ENCODE results near the gene VTI1A.
"Not testable (repeated sequence)": the region's sequence is repeated elsewhere in the genome, so short reads cannot be mapped to it uniquely, and the experiment has no call there.

VTI1A gene

GRCh38 chr10:112542823-112543222 is 95.8 kb downstream of the VTI1A start:
- not testable (repeated sequence) for DNase-seq

DNA sequence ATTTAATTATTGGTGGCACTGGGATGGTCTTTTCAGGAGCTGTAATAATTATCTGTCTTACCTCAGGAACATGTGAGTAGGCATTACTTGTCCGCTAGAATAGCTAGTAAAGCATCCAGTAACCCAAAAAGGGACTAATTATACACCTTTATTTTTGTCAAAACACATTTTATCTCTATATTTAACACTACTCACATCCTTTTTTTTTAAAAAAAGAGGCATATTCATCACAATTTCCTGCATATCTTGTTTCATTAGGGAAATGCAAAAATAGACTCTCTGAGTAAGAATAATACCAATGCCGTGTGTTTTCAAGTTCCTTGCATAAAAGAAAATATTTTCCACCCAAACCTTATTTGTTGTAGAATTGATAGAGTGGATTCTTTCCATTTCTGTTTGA is 99.5 kb downstream of the VTI1A start:
- DNase-seq, result no peak

GRCh38 chr10:112548535-112549276 is 101.7 kb downstream of the VTI1A start:
- DNase-seq, result peak in 14 of 56 donors; percentile 1 to 54 (median 16)

GRCh38 chr10:112552593-112553110 is 105.6 kb downstream of the VTI1A start:
- DNase-seq, result no peak

DNA sequence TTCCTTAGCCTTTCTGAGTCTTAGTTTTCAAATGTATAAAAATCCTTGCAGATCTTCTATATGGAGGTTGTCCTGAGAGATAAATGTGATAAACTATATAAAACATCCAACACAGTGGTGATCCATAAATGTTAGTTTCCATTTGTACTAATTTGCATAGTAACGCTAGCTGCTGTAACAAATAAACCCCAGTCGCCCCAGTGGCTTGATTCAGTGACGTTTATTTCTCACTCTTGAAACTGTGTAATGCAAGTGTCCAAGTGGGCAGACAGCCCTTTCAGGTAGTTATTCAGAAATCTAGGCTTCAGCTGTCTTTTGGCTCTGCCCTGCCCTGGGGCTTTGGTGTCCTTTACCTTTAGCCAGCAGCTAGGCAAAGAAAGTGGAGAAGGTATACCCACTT is 106.3 kb downstream of the VTI1A start:
- no peak for DNase-seq

DNA sequence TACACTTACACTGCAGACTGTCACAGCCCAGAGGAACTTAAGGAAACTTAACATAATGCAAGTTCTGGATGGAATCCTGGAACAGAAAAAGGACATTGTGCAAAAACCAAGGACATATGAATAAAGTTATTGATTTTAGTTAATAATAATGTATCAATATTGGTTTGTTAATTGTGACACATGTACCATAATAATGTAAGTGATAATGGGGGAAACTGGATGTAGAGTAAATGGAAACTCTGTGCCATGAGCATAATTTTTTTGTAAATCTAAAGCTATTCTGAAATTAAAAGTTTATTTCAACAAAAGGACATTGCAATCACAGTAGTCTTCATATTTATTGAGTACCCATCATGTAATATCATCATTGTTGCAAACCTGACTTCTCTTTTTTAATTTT is 107.2 kb downstream of the VTI1A start:
- no peak for DNase-seq

DNA sequence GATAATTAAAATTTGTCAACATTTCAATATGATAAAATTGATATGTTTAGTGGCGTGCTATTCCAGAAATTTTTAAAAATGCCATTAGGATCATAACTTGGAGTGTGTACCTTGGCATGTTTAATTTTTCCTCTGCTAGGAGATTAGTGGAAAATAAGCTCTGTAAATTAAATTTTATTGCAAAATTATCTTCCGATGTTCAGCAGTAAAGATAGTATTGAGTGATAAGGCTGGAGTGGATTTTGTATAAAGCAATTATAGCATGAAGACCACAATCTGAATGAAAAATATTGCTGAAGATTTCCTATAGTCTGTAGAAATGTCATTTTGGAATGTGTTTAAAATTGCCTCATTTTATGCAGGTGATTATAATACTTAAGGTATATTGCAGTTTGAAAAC is 110.2 kb downstream of the VTI1A start:
- DNase-seq, result no peak

DNA sequence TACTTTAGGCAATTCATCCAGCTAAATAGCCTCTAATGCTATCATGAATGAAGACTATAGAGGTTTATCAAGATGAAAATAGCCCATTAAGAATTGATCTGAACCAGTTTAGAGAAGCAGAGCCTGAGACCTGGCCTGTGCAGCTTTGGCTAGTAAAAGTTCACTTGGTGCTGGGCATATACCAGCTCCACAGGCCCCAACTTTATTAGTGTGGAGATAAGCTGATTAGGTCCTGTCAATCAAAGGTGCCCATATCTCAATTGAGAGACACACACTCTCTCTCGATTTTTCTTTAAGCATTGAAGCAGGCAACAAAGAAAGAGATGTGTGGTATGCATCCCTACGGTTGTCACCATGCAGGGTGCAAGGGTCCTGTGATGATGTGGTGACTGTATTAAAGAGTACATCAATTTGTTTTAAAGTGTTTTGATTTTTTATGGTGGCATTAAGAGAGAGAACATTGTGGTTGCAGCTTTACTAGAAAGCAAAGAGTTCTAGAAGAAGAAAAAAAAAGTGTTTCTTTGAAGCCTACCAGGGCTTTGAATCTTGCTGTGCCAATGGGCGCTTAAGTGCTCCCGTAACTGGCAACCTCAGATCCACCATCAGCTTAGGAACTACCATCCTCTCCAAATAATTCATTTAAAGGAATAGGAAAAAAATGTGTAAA is 111.6 kb downstream of the VTI1A start:
- no peak for DNase-seq

GRCh38 chr10:112559349-112559748 is 112.3 kb downstream of the VTI1A start:
- DNase-seq, result no peak

GRCh38 chr10:112562122-112562521 is 115.1 kb downstream of the VTI1A start:
- no peak for DNase-seq

- no peak for DNase-seq
Observed at GRCh38 chr10:112562809-112563663, 116.0 kb downstream of the VTI1A start.

GRCh38 chr10:112564337-112564736 is 117.3 kb downstream of the VTI1A start:
- DNase-seq, result no peak

- DNase-seq, result peak in 12 of 56 donors; percentile 1 to 42 (median 14)
Observed at GRCh38 chr10:112565434-112566053, 118.5 kb downstream of the VTI1A start.

DNA sequence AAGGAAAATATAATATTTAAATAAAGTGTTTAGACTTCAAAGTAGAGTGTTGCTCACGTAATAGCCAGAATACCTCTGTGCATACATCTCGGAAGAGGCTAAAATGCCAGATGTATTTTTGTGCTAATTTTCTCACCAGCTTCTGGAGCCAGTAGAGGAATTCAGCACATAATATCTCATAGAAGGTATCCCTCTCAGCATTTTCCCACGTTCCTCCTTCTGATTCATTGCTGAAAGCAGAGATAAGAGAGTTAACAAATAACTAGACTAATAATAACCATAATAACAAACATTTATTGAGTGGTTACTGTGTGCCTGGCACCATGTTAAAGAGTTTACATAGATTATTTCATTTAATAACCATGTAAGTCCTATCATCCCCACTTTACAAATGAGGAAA is 123.6 kb downstream of the VTI1A start:
- no peak for DNase-seq

GRCh38 chr10:112579578-112579977 is 132.6 kb downstream of the VTI1A start:
- DNase-seq, result no peak

DNA sequence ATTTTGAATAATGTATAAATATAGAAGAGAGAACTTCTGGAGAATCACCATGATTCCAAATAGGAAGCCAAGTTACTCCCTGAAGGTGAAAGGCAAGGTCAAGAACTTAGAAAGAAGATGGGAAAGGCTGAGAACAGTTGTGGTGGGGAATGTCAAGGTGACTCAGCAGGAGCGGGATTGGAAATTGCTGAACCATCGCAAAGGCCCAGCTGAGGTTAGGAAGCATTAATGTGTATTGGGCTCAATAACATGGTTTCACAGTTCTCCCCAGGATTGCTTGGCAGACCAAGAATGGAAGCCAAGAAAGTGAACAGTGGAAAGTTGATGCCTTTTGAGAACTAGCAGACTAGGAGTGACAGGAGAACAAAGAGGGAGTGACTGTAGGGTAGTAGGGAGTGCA is 133.3 kb downstream of the VTI1A start:
- DNase-seq, result no peak

DNA sequence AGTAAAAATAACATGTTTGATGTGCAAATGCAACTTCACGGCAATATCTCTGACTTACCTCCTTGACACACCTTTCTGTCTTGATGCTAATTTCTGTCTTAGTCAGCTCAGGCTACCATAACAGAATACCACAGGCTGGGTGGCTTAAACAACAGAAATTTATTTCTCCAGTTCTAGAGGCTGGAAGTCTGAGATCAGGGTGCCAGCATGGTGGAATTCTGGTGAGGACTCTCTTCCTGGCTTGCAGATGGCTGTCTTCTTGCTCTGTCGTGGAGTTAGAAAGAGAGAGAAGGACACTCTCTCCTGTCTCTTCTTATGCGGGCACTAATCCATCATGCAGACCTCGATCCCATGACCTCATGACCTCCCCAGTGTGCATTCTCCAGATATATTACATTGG is 134.9 kb downstream of the VTI1A start:
- DNase-seq, result no peak

- DNase-seq, result no peak
Observed at GRCh38 chr10:112583236-112583939, 136.4 kb downstream of the VTI1A start.

DNA sequence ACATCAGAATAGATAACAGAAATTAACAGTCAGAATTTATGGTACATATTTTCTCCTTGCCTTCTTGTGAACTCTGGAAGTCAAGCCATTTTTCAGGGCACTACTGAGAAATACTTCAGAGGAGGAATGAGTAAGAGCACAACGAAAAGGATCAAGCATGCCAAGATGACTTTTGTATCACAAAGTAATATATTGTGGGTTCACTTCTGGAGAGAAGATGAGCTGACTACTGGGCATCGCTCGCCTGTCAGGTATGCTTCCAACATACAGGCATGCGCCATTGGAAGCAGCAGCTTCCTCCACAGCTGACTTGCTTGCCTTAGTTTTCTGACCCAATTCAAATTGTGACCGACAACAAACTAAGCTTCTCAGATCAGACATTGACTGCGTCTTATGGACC is 137.3 kb downstream of the VTI1A start:
- no peak for DNase-seq

DNA sequence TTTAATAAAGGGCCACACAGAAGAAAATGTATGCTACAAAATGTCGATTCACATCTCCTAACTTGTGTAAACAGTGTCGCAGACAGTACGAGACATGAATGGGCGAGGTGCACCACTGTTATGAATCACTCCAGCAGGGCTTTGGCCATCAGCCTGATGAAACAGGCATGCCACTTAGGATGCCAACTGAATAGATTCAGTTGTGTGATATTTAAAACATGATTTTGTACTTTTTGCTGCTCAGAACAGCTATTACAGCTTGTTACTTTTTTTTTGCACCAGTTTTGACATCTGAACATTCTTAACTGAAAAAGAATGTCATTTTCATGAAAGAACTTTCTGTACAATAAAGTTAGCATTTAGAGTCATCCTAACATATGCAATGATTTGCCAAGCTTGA is 138.1 kb downstream of the VTI1A start:
- DNase-seq, result peak in 6 of 56 donors; percentile 1 to 18 (median 6)

GRCh38 chr10:112585960-112586359 is 138.9 kb downstream of the VTI1A start:
- DNase-seq, result no peak

All from nucleus accumbens (tissue), 56 donors.